HG03097 (cell line): ENCODE data around the gene DNAH9.

Source experiments
- ATAC-seq: cut with Tn5 transposase; IDR thresholded peaks from one replicate; pipeline ENCODE4 v1.9.1; 2021; ENCODE audit not compliant: unreplicated experiment, low FRiP score

The DNAH9 gene

GRCh38 chr17:11643851-11644250 lies 45.6 kb downstream of the DNAH9 start:
- ATAC-seq, result no peak

- ATAC-seq, result no peak
Measured at GRCh38 chr17:11644265-11645212, 46.3 kb downstream of the DNAH9 start.

- ATAC-seq, result no peak
Measured at GRCh38 chr17:11645426-11645825, 47.2 kb downstream of the DNAH9 start.

GRCh38 chr17:11651089-11651488 lies 52.8 kb downstream of the DNAH9 start:
- no peak for ATAC-seq

- no peak for ATAC-seq
Measured at GRCh38 chr17:11668618-11669017, 70.3 kb downstream of the DNAH9 start.

- ATAC-seq, result no peak
Measured at GRCh38 chr17:11671126-11671525, 72.9 kb downstream of the DNAH9 start.

GRCh38 chr17:11682646-11683045 lies 84.4 kb downstream of the DNAH9 start:
- ATAC-seq, result no peak

- ATAC-seq, result no peak
Measured at GRCh38 chr17:11690681-11691080, 92.4 kb downstream of the DNAH9 start.

GRCh38 chr17:11692688-11693087 lies 94.4 kb downstream of the DNAH9 start:
- no peak for ATAC-seq

- ATAC-seq, result no peak
Measured at GRCh38 chr17:11693284-11693683, 95.0 kb downstream of the DNAH9 start.

GRCh38 chr17:11700668-11701067 lies 102.4 kb downstream of the DNAH9 start:
- no peak for ATAC-seq

- no peak for ATAC-seq
Measured at GRCh38 chr17:11701911-11702310, 103.6 kb downstream of the DNAH9 start.

- no peak for ATAC-seq
Measured at GRCh38 chr17:11704041-11704440, 105.8 kb downstream of the DNAH9 start.

GRCh38 chr17:11705111-11705510 lies 106.8 kb downstream of the DNAH9 start:
- no peak for ATAC-seq

- no peak for ATAC-seq
Measured at GRCh38 chr17:11707586-11707985, 109.3 kb downstream of the DNAH9 start.

GRCh38 chr17:11712456-11712855 lies 114.2 kb downstream of the DNAH9 start:
- no peak for ATAC-seq

- ATAC-seq, result no peak
Measured at GRCh38 chr17:11719203-11719602, 120.9 kb downstream of the DNAH9 start.

GRCh38 chr17:11719856-11720255 lies 121.6 kb downstream of the DNAH9 start:
- ATAC-seq, result no peak

- ATAC-seq, result no peak
Measured at GRCh38 chr17:11720816-11721215, 122.5 kb downstream of the DNAH9 start.

- ATAC-seq, result no peak
Measured at GRCh38 chr17:11730747-11731146, 132.5 kb downstream of the DNAH9 start.

GRCh38 chr17:11736613-11737312 lies 138.5 kb downstream of the DNAH9 start:
- ATAC-seq, result no peak

- no peak for ATAC-seq
Measured at GRCh38 chr17:11737313-11737679, 139.0 kb downstream of the DNAH9 start.
